ENCODE results near the gene C5orf58.

GRCh38 chr5:170270293-170271069 is 37.7 kb downstream of the C5orf58 start:
- TF ChIP-seq CTCF (IDR thresholded peaks at IDR 0.05) (no peak), POLR2A (IDR thresholded peaks at IDR 0.05) (no peak)
